GM19468 (cell line): ENCODE results near the gene USP5.

ENCODE experiments used
- ATAC-seq: cut with Tn5 transposase; IDR thresholded peaks from one replicate; pipeline ENCODE4 v1.9.1; 2021; ENCODE audit warnings: mild to moderate bottlenecking, moderate library complexity, moderate number of reproducible peaks; ENCODE audit not compliant: unreplicated experiment; ENCODE audit errors: extremely low read depth

The USP5 gene

DNA sequence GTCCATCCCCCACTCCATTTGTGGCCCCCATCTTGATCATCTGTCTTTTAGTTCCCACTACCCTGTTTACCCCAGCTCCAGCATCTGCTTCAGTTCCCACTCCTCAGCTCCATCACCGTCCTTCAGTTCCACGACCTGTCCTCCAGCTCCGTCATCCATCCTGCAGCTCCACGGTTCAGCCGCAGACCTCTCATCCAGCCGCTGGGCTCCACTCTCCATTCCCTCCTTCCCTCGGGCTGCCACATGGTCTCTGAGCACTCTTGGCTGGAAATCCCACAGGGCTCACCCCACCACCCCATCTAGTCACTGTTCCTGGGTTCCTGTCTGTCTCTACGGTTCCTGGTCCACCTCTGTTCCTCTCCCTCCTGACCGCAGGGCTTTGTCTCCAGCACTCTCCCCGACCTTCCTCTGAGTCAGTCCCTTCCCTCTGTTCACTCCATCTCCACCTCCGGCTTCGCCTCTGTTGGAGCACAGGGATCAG is 27.0 kb upstream of the USP5 start:
- no peak for ATAC-seq

GRCh38 chr12:6825398-6826124 is 26.4 kb upstream of the USP5 start:
- ATAC-seq = no peak

- ATAC-seq = no peak
Observed at GRCh38 chr12:6826125-6826733, 25.7 kb upstream of the USP5 start.

GRCh38 chr12:6826734-6827436 is 25.1 kb upstream of the USP5 start:
- ATAC-seq = no peak

DNA sequence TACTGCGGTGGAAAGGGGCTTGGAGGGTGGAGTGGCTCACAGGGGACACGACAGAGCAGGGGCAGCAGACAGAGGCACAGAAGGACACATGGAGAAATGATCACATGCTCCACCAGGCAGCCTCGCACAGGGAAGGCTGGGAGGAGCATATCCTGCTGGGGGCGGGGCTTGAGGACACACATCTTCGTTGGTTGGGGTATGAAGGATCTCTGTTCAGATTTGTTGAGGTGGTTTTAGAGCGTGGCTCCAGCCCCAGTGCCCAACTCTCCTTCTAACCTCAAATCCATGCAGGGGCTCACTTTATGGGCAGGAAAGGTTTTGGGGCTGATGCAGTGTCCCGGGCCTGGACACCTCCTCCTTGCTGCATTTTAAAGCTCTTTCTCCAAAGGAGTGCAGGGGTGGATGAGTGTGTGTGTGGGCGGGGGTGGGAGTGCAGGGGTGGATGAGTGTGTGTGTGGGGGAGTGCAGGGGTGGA is 24.5 kb upstream of the USP5 start:
- ATAC-seq = no peak

DNA sequence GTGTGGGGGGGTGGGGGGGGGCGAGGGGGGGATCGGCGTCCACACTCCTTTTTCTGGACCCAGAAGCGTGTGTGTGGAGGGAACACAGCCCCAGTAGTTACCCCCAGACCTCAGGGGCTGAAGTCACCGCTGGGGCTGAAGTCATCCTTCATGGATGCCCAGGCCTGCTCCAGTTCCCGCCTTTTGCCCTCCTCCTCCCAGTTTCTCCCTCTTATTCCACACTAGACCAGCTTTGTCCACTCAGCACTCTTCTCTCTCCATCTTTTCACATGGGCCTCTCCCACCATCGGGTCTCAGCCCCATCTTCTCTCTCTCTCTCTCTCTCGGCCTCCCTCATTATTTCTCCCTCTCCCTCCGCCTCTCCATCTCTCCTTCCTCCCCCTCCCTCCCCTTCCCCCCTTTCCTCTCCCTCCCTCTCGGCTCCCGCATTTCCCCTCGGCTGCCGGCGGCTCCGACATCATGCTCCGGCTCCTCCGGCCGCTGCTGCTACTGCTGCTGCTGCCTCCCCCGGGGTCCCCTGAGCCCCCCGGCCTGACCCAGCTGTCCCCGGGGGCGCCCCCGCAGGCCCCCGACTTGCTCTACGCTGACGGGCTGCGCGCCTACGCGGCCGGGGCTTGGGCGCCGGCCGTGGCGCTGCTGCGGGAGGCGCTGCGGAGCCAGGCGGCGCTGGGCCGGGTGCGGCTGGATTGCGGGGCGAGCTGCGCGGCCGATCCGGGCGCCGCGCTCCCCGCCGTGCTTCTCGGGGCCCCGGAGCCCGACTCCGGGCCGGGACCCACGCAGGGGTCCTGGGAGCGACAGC is 23.8 kb upstream of the USP5 start, which contains the start of gene P3H3:
Gene P3H3 (plus strand): TSS at position 426 of the 799 bp plus-strand sequence. CDS start 34 bp downstream, at position 460.
- no peak for ATAC-seq

DNA sequence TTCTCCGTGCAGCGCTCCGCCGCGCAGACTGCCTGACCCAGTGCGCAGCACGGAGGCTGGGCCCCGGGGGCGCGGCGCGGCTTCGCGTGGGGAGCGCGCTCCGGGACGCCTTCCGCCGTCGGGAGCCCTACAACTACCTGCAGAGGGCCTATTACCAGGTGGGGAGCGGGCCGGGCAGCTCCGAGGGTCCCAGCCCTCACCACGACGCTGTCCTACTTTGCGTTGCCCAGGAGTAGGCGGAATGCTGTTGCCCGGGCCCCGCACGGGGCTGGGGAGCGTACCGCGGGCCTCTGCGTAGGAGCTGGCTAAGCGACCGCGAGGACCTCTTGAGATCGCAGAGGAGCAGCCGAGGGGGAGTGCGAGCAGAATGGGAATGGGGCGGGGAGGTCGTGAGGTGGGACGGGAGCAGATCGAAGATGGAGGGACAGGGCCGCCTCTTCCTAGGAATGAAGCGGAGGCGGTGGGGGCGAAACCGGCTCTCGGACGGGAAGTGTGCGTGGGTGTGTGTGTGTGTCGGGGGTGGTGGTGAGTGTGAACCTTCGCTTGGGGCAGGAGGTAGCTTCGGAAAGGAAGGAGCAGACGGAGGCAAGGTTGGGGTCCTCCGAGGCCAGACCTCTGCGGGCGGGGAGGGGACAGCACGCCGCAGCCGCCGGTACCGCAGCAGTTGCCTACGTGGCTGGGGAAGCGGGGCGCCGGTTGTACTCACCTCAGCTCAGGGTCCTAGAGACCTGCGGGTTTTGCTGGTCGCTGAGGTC is 23.0 kb upstream of the USP5 start:
- ATAC-seq = no peak

DNA sequence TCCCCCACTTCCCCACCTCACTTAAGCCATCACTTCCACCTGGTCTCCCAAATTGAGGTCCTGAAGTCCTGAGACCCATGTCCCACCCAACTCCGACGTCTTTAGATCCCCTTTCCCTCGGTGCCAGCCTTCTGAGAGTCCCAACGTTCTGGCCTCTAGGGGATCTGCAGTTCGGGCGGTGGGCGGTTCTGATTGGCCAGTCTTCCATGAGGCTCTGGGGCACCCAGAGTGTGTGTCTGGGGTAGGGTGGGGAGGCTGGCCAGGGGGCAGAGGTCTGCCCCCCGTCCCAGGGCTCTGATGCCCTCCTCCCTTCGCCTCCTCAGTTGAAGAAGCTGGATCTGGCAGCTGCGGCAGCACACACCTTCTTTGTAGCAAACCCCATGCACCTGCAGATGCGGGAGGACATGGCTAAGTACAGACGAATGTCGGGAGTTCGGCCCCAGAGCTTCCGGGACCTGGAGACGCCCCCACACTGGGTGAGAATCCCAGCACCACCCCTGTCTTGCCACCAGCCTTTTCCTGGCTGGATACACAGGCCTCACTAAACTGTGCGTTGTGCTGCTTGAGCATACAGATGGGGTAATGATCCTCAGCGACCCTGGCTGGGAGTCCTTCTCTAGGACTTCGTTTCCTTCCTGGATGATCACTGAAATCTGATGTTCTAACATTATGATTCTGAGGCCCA is 22.3 kb upstream of the USP5 start:
- no peak for ATAC-seq

DNA sequence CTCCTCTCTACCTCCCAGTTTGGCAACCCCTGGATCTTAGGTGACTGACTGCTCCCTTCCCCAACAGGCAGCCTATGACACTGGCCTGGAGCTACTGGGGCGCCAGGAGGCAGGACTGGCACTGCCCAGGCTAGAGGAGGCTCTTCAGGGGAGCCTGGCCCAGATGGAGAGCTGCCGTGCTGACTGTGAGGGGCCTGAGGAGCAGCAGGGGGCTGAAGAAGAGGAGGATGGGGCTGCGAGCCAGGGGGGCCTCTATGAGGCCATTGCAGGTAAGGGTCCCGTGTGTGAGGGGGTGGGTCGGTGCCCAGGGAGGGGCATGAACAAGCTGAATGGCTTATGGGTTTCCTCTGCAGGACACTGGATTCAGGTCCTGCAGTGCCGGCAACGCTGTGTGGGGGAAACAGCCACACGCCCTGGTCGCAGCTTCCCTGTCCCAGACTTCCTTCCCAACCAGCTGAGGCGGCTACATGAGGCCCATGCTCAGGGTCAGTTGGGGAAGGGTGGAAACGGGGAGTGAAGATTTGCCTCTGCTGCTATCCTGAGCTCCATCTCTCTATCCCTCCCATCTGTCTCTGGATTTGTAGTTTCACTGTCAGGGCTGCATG is 21.6 kb upstream of the USP5 start:
- ATAC-seq = no peak

GRCh38 chr12:6830999-6831398 is 21.0 kb upstream of the USP5 start:
- no peak for ATAC-seq

- ATAC-seq = no peak
Observed at GRCh38 chr12:6831450-6831995, 20.4 kb upstream of the USP5 start.

GRCh38 chr12:6832125-6832524 is 19.8 kb upstream of the USP5 start:
- ATAC-seq = no peak

DNA sequence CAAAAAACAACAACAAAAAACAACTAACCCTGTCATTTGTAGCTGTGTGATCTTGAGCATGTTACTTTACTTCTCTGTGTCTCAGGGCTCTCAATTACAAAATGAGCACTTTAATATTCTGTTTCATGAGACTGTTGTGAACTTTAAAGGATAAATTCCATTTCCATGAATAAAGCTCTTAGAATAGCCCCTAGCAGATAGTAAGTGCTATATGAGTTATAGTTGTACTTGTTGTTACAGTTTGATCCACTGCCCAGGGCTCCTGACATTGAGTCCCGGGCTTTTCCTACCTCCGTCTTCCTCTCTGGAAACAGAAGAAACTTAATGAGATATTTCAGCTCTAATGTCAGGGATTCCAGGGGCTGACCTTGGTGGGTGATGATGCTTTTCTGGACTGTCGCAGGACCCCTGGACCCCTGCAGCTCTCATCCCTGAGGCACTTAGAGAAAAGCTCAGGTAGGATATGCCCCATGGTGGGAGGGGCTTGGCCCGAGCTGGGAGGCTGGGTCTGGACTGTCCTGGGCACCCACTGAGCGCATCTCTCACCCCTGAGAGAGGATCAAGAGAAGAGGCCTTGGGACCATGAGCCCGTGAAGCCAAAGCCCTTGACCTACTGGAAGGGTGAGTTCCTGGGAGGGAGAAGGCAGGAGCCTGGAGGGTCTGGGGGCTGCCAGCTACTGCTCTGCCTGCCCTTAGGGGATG is 18.6 kb upstream of the USP5 start:
- no peak for ATAC-seq

DNA sequence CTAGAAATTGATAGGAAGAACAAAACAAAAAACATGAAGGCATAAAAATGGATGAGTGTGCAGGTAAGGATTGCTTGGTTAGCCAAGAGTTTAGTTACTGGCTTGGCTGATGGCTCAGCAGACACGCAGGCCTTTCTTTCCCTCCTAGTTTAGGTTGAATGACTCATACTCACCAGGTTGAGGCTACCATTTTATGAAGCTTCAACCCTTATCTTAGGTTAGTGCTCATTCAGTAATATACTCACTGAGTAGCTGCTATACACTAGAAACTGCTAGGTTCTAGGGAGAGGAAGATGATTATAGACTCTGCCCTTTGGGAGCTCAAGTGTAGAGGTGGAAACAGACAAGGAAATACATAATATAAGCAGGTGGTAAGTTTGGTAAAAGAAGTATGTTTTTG is 17.7 kb upstream of the USP5 start:
- no peak for ATAC-seq

GRCh38 chr12:6834873-6835272 is 17.1 kb upstream of the USP5 start:
- no peak for ATAC-seq

DNA sequence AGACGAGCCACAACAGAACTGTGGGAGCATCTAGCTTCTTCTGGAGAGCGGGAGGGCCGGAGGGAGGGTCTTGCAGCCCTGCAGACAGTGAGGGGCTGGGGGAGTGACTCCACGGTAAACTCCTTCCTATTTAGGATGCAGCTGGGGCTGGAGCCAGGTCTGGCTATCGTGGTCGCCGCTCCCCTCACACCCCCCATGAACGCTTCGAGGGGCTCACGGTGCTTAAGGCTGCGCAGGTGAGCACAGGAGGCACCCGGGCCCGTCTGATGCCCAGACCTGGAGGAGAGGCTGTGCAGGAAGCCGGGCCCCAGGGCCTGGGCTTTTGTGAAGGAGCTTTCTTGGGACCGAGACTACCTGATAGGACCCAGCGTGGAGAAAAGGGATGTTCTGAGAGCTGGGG is 15.1 kb upstream of the USP5 start:
- no peak for ATAC-seq

GRCh38 chr12:6837370-6838060 is 14.4 kb upstream of the USP5 start:
- no peak for ATAC-seq
